DMS153 treated with DMSO at 0.1 percent for 48 hours (cell line): ENCODE data around the gene PROCA1.
"Not testable (repeated sequence)": the region's sequence is repeated elsewhere in the genome, so short reads cannot be mapped to it uniquely, and the experiment has no call there.

Experiments used
- DNase-seq: peaks from one replicate; lab custom pipeline; 2025; ENCODE audit not compliant: unreplicated experiment; lab: John Stamatoyannopoulos, UW

PROCA1 gene

GRCh38 chr17:28725660-28726225 is 14.1 kb upstream of the PROCA1 start:
- peak; percentile 48 for DNase-seq

GRCh38 chr17:28725166-28725659 is 13.5 kb upstream of the PROCA1 start:
- DNase-seq = no peak

DNA sequence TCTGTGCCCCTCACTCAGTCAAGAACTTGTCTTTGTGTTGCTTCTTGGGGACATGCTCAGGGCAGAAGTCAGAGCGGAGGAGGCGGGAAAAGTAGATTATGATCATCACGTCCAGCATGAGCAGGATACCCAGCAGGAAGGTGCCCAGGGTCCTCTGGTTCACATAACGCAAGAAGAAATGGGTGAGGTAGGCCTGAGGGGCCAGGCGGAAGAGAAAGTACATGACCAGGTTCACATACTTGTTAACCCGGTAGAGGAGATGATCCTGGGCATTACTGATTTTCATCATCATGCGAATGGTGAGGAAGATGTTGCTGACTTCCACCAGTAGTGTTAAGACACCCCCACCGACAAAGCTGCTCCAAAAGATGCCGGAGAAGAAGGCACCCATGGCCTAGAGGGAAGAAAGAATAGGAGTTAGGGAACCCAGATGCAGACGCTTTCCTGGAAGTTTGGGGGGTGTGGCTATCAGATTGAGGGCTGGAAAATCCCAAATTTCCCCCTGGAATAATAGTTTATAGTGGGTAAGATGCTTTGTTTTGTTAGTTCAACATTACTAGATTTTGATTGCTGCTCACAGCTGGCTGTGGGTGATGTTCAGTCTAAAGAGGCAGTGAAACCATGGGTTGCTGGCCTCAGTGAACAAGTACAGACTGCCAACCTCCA is 12.9 kb upstream of the PROCA1 start:
- no peak for DNase-seq

GRCh38 chr17:28723836-28724499 is 12.3 kb upstream of the PROCA1 start:
- not testable (repeated sequence) for DNase-seq

GRCh38 chr17:28723159-28723835 is 11.6 kb upstream of the PROCA1 start:
- DNase-seq = no peak

GRCh38 chr17:28722417-28723158 is 10.9 kb upstream of the PROCA1 start:
- DNase-seq = no peak

GRCh38 chr17:28720997-28721329 is 9.3 kb upstream of the PROCA1 start:
- not testable (repeated sequence) for DNase-seq

DNA sequence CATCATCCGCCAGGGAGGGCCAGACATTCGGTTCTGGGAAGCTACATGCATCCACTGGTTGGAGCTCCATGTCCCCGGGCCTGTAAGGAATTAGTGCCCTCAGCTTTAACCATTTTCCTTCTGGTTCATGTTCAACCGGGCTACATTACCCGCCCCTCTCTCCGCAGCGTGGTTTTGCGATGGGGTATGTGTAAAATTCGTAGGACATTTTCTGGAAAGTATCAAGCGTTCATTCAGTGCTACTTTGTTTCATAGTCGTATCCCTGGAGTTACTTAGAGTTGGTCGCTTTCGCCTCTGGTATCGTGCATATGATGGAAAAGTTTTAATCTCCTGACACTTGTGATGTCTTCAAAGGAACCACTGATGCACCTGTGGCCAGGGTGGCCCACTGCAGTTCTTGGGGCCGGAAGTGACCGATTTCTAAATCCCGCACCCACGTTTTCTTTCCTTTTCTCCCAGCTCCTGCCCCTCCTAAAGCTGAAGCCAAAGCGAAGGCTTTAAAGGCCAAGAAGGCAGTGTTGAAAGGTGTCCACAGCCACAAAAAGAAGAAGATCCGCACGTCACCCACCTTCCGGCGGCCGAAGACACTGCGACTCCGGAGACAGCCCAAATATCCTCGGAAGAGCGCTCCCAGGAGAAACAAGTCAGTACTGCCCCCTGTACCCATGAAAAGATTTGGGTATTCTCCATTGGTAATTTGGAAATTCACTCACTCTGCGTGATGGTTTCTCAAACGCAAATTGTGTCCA is 8.7 kb upstream of the PROCA1 start:
- DNase-seq = no peak

DNA sequence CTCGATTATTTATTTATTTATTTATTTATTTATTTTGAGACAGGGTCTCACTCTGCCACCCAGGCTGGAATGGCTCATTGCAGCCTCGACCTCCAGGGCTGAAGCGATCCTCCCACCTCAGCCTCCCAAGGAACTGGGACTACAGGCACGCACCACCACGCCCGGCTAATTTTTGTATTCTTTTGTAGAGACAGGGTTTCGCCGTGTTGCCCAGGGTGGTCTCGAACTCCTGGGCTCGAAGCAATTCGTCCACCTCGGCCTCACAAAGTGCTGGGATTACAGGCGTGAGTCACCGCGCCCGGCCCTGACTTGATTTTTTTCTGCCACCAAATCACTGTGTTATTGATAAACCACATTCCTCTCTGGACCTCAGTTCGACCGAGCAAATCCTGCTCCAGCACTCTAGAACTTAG is 7.3 kb upstream of the PROCA1 start:
- DNase-seq = no peak

- no peak for DNase-seq
Measured at GRCh38 chr17:28718333-28719020, 6.8 kb upstream of the PROCA1 start.

DNA sequence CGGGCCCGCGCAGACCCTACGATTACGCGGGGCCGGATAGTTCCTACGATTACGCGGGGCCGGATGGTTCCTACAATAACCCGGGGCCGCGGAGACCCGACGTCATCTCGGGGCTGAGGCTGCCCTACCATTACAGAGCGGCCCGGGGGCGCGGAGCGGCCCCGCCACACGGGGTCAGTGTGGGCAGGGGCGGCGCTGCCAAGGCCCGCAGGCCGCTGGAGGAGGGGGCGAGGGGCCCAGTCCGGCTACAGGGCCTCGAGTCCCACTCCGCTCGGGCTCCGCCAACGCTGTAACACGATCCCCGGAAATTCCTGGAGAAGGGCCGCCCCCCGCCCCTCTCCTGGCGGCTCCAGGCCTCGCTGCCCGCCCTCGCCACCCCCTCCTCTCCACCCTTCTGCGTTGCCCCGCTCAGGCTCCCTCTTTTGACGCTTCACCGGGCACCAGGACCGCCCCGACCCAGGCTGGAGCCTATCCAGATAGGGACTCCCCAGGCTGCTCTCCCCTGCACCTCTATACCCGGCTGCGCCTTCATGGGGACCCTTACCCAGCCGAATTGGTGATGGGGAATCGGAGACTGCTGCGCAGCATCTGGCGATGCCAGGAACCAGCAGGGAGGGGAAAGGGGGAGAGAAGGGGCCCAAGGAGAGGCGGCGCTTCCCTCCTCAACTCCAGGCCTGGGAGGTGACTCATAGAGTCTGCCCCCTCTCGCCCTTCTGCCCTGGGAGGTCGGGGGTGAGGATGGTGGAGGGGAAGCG is 6.1 kb upstream of the PROCA1 start, which contains the start of gene RAB34:
Gene RAB34, minus strand, starts transcription at position 291 of the 755 bp plus-strand sequence. CDS start 602 bp downstream, outside the sequence.
- peak; percentile 66 for DNase-seq

- DNase-seq = no peak
Measured at GRCh38 chr17:28716740-28717577, 5.3 kb upstream of the PROCA1 start.

- no peak for DNase-seq
Measured at GRCh38 chr17:28715217-28715616, 3.5 kb upstream of the PROCA1 start.

DNA sequence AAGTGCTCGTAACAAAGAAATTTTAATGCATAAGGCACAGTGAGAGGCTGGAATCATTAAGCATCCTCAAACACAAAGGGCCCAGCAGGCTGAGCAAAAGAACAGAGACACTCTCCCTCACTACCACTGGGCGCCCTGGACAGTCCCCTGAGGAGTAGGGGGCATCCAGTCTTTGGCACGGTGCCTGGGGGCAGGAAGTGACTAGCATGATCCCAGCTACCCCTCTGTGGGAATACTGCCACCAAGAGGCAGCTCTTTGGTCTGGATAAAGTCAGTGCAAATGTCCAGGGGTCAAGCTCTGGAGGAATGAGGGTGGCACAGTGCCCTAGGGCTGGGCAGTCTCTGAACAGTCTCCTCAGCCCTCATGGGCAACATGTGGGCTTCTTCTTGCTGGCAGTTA is 2.6 kb upstream of the PROCA1 start:
- DNase-seq = no peak

DNA sequence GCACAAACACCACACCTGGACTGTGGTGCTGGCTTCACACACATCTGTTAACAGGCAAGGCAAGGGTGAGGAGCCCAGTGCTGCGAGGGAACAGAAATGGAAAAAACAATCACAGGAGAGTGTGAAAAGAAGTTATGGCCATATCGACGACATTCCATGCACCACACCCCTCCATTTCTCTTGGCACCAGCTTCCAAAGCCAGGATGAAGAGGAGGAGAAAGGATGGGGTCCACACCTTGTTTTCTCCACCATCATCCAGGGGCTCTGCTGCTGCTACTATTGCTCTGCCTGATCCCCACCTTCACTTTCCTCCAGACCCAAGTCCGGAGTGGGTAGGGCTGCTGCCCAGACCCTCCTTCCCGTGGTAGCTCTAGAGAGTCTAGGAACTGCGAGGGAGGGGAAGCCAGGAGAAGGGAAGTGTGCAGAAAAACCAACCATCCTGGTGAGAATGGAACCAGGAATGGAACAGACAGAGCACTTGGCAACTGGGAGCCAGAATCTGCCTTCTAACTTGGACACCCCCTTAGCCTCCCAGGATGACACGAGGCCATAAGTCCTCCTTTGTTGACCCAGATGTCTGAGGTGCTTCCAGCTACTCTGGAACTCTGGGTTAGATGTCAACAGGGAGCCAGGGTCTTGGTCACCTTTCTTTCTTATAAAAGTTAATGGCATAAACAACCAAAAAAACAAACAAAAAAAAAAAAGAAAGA is 1.2 kb upstream of the PROCA1 start:
- no peak for DNase-seq

DNA sequence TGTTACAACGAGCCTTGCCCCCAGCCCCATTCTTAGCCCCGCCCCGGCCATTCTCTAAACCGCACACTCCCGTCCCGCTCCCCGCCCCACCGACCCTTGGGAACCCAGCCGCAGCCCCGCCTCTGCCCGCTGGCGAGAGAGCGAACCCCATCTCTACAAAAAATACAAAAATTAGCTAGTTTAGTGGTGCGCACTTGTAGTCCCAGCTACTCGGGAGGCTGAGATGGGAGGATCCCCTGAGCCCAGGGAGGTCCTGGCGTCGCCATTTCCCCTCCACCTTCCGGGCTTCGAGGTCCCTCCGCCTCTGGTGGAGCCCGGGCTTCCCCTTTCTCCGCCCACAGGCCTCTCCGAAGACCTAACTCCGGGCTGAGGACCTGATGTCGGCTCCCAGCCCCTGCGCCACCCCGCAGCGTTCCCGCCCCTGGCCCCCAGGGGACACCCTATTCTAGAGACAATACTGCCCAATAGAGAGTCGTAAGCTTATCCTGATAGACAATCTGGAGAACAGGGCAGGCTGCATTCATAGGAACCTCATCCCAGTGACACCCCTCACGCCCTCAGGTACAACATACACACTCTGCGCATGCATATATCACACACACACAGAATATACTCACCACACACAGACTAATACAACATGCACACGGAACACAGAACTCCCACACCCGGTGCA is 480 bp upstream of the PROCA1 start:
- DNase-seq = peak; percentile 65
